ENCODE data around the gene SSBP2. TPM values are rescaled to one million over a fixed set of nuclear protein-coding genes. Genes with fewer than 3 reads are reported as not detected.

SSBP2 gene
- total RNA-seq, 4 donors from 2014 or later, result 25.9 to 94.6 (median 41.8) TPM

DNA sequence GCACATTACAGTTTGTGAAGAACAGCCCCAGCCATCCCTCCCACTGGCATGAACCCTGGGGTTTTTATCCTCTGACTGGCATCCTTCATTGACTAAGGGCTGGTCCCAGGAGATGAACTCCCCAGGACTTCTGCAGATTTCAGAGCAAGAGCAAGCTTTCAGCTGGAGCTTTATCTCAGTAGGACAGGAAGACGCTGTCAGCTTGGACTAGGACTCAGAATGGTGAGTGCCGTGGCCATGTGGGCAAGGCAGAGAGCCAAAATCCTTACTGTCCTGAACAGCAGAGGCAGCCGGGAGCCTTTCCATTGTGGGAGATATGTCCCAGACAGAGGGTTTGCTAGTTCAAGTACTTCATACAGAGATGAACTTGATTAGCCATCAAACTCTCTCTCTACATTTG is 353.7 kb downstream of the SSBP2 start:
- no peak for DNase-seq (ENCODE audit: low spot score)
- ATAC-seq (ENCODE audit: low FRiP score), result no peak
- TF ChIP-seq, protein P1, sequence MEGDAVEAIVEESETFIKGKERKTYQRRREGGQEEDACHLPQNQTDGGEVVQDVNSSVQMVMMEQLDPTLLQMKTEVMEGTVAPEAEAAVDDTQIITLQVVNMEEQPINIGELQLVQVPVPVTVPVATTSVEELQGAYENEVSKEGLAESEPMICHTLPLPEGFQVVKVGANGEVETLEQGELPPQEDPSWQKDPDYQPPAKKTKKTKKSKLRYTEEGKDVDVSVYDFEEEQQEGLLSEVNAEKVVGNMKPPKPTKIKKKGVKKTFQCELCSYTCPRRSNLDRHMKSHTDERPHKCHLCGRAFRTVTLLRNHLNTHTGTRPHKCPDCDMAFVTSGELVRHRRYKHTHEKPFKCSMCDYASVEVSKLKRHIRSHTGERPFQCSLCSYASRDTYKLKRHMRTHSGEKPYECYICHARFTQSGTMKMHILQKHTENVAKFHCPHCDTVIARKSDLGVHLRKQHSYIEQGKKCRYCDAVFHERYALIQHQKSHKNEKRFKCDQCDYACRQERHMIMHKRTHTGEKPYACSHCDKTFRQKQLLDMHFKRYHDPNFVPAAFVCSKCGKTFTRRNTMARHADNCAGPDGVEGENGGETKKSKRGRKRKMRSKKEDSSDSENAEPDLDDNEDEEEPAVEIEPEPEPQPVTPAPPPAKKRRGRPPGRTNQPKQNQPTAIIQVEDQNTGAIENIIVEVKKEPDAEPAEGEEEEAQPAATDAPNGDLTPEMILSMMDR (IDR thresholded peaks at IDR 0.05), result no peak

DNA sequence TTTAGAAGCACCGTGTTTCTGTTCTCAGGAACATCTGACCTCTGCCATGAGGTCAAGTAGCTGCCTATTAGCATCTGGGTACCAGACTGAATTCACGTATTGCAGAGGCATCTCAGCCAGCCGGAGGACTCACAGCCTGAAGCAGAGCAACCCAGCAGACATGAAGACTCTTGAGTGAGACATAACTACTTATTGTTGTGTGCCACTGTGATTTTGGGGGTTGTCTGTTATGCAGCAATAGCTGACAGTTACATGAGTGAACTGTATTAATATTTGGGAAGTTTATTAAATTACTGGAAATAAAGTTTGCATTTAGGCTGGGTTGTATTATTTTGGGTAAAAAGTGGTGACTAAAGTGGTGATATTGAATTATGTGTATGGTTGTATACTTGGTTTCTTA is 355.6 kb downstream of the SSBP2 start:
- no peak for DNase-seq (ENCODE audit: low spot score)
- no peak for ATAC-seq (ENCODE audit: low FRiP score)
- TF ChIP-seq, protein P1 (IDR thresholded peaks at IDR 0.05), result no peak

DNA sequence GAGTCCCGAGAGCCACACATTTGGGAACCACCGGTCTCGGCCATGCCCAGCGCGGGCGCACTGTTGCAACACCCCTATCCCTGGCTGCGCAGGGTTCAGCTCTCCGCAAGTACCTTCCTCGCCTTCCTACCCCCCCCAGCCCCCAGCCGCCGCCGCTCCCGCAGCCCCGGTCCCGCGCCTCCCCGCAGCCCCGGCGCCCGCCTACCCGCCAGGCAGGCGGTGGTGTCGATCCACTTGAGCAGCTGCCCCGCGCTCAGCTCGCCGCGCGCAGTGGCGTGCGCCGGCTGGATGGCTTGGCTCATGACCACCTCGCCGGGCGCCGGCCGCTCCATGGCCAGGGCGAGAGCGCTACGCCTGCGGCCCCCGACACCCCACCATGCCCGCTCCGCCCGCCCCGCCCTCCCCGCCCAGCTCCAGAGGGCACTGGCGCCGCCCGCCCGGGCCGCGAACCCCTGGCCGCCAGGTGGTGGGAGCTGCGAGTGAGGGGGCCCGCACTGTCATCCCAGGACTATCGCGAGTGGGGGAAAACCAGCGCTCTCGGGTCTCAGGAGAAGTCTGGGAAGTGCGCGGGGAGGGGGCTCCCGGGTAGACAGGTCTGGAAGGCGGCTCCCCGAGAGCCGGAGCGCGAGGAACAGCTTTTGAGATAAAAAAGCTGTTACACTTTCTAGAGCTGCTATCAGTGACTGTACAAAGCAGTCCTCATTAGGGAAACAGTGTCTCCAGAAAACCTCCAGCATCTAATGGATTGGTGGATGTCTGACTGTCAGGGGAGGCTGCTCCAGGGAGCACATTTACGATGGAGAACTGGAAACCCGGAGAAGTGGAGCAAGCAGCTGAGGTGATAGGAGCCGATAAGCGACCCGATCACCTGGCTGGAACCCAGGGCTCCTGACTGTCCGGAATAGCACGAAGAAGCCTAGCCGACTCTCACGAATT is 356.8 kb downstream of the SSBP2 start, which contains the start of gene ACOT12:
ACOT12 (minus strand) TSS at position 352 of the 936 bp plus-strand sequence; CDS start at position 332, 20 bp downstream.
- TF ChIP-seq, protein P1 (IDR thresholded peaks at IDR 0.05), result no peak
- DNase-seq (ENCODE audit: low spot score), result no peak
- peak; percentile 41 for ATAC-seq (ENCODE audit: low FRiP score)

DNA sequence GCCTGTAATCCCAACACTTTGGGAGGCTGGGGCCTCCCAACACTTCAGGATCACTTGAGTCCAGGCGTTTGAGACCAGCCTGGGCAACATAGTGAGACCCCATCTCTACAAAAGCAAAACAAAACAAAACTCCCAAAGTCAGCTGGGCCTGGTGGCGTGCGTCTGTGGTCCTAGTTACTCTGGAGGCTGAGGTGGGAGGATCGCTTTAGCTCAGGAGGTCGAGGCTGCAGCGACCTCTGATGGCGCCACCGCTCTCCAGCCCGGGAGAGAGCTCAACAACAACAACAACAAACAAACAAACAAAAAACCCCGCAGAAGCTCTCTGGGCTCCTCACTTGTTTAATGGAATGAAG is 357.5 kb downstream of the SSBP2 start:
- ATAC-seq (ENCODE audit: low FRiP score) (no peak), DNase-seq (ENCODE audit: low spot score) (no peak)
- TF ChIP-seq, protein P1 (IDR thresholded peaks at IDR 0.05), result no peak

DNA sequence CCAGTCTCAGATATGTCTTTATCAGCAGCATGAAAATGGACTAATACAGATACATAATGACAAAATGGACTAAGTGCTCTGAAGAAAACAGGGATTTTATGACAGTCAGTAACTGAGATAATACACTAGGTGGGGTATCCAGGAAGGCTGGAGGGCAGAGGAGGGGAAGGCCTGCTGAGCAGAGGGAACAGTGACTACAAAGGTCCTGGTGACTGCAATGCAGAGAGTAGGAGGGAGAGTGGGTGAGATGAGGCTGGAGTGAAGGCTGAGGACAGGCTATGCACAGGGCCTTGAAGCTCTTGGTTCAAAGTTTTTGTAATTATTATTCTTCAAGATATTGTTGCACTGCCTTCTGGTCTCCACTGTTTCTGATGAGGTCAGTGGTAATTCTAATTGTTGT is 361.9 kb downstream of the SSBP2 start:
- TF ChIP-seq, protein P1 (IDR thresholded peaks at IDR 0.05), result no peak
- no peak for ATAC-seq (ENCODE audit: low FRiP score)
- no peak for DNase-seq (ENCODE audit: low spot score)

DNA sequence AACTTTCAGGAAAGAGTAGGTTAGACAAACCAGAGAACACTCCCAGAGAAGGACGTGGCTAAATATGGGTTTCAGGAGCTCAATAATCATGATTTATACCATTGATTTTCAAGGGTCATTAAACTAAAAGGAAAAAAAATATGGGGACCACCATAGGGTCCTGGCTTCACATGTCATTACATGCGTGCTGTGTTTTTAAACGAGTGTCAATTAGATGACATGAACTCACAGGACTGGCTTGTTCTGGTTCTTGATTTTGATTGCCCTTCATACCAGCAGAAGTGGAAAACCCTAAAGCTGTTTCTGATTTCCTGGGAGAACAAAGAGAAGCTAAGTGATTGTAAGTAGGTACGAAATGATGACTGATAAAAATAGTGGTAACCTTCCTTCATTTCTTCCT is 362.7 kb downstream of the SSBP2 start:
- no peak for DNase-seq (ENCODE audit: low spot score)
- no peak for ATAC-seq (ENCODE audit: low FRiP score)
- TF ChIP-seq, protein P1 (IDR thresholded peaks at IDR 0.05), result no peak

DNA sequence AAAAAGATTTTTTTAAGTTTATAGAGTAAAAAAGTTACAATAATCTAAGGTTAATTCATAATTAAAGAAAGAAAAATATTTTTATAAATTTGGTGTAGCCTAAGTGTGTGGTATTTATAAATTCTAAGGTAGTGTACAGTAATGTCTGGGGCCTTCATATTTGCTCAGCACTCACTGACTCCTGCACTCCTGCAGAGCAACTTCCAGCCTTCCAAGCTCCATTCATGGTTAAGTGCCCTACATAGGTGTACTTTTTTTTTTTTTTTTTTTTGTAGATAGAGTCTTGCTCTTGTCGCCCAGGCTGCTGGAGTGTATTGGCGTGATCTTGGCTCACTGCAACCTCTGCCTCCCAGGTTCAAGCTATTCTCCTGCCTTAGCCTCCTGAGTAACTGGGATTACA is 367.0 kb downstream of the SSBP2 start:
- no peak for DNase-seq (ENCODE audit: low spot score)
- no peak for ATAC-seq (ENCODE audit: low FRiP score)
- TF ChIP-seq, protein P1 (IDR thresholded peaks at IDR 0.05), result no peak
